HG02870 (cell line): ENCODE data around the gene DOCK4.
"Not testable (repeated sequence)": the region's sequence is repeated elsewhere in the genome, so short reads cannot be mapped to it uniquely, and the experiment has no call there.

ENCODE experiments used
- ATAC-seq: cut with Tn5 transposase; IDR thresholded peaks from one replicate; pipeline ENCODE4 v1.9.1; 2021; ENCODE audit warnings: mild to moderate bottlenecking, moderate library complexity; ENCODE audit not compliant: unreplicated experiment

Gene DOCK4

GRCh38 chr7:112136271-112137008 is 69.8 kb downstream of the DOCK4 start:
- no peak for ATAC-seq

GRCh38 chr7:112135815-112136214 is 70.4 kb downstream of the DOCK4 start:
- ATAC-seq: no peak

- no peak for ATAC-seq
Measured at GRCh38 chr7:112134039-112134438, 72.2 kb downstream of the DOCK4 start.

- ATAC-seq: no peak
Measured at GRCh38 chr7:112133328-112133727, 72.9 kb downstream of the DOCK4 start.

GRCh38 chr7:112132051-112132694 is 74.0 kb downstream of the DOCK4 start:
- ATAC-seq: no peak

GRCh38 chr7:112130729-112131410 is 75.3 kb downstream of the DOCK4 start:
- ATAC-seq: no peak

- ATAC-seq: no peak
Measured at GRCh38 chr7:112129655-112130323, 76.4 kb downstream of the DOCK4 start.

- not testable (repeated sequence) for ATAC-seq
Measured at GRCh38 chr7:112128461-112129425, 77.5 kb downstream of the DOCK4 start.

GRCh38 chr7:112128041-112128440 is 78.2 kb downstream of the DOCK4 start:
- not testable (repeated sequence) for ATAC-seq

- no peak for ATAC-seq
Measured at GRCh38 chr7:112125250-112125649, 80.9 kb downstream of the DOCK4 start.

- ATAC-seq: no peak
Measured at GRCh38 chr7:112124061-112124766, 82.0 kb downstream of the DOCK4 start.

GRCh38 chr7:112122798-112123197 is 83.4 kb downstream of the DOCK4 start:
- no peak for ATAC-seq

GRCh38 chr7:112122144-112122543 is 84.1 kb downstream of the DOCK4 start:
- no peak for ATAC-seq

- no peak for ATAC-seq
Measured at GRCh38 chr7:112121318-112121717, 84.9 kb downstream of the DOCK4 start.

GRCh38 chr7:112120696-112121217 is 85.4 kb downstream of the DOCK4 start:
- ATAC-seq: no peak

- ATAC-seq: no peak
Measured at GRCh38 chr7:112118581-112119566, 87.3 kb downstream of the DOCK4 start.

- ATAC-seq: no peak
Measured at GRCh38 chr7:112116894-112117293, 89.3 kb downstream of the DOCK4 start.

GRCh38 chr7:112116358-112116757 is 89.8 kb downstream of the DOCK4 start:
- no peak for ATAC-seq
